Measurements from ENCODE around the gene ZBTB32.

ZBTB32 gene

GRCh38 chr19:35755131-35755549 is 50.8 kb downstream of the ZBTB32 start:
- no peak for DNase-seq

GRCh38 chr19:35755550-35756376 is 51.4 kb downstream of the ZBTB32 start:
- no peak for DNase-seq

GRCh38 chr19:35756377-35757230 is 52.2 kb downstream of the ZBTB32 start, which contains the start of gene HSPB6:
Gene HSPB6 (minus strand): TSS chr19:35757029. CDS start chr19:35757008, 21 bp downstream.
- DNase-seq = no peak

GRCh38 chr19:35757231-35757748 is 52.9 kb downstream of the ZBTB32 start:
- DNase-seq = no peak

GRCh38 chr19:35757749-35758608 is 53.6 kb downstream of the ZBTB32 start, which contains the start of gene PROSER3:
Gene PROSER3 (plus strand): TSS chr19:35758176. CDS start chr19:35758216, 40 bp downstream.
- peak; percentile 97 to 98 for DNase-seq

GRCh38 chr19:35759697-35760096 is 55.3 kb downstream of the ZBTB32 start:
- no peak for DNase-seq

GRCh38 chr19:35760711-35761349 is 56.5 kb downstream of the ZBTB32 start:
- no peak for DNase-seq

GRCh38 chr19:35764432-35765315 is 60.3 kb downstream of the ZBTB32 start:
- no peak for DNase-seq
